ENCODE data around the gene S100A14. TPM values are rescaled to one million over a fixed set of nuclear protein-coding genes. Genes with fewer than 3 reads are reported as not detected.

Gene S100A14
- total RNA-seq, 2 donors from 2014 or later, result 13.5 to 25.0 TPM

GRCh38 chr1:153612111-153612754 is 3.9 kb downstream of the S100A14 start:
- H3K4me3 ChIP-seq, result peak overlapping the region; percentile 46 to 51
- peak; percentile 69 for DNase-seq (ENCODE audit: low spot score)
- TF ChIP-seq POLR2A (IDR thresholded peaks at IDR 0.05) (no peak), CTCF (IDR thresholded peaks at IDR 0.05) (no peak), POLR2AphosphoS5 (IDR thresholded peaks at IDR 0.05) (peak; percentile 22)
- H3K27ac ChIP-seq, result peak overlapping the region; percentile 80 to 91
- H3K36me3 ChIP-seq, result peaks cover 0 to 7% of the 10 kb centered on the region in 2 donors
- no peaks in the 10 kb centered on the region for H3K9me3 ChIP-seq
- WGBS, result 20% methylated on average over 11 of the region's 11 CpGs
- H3K4me1 ChIP-seq (replicated peaks), result peaks cover 4% of the 10 kb centered on the region
- no peaks in the 10 kb centered on the region for H3K27me3 ChIP-seq (replicated peaks; ENCODE audit: insufficient read depth)
- intact Hi-C loops (cut with DNase I), result loop anchor here (2.0 kb wide), 1 partner anchor 21 kb away; no protein-coding TSS in a partner anchor

GRCh38 chr1:153611356-153611755 is 4.8 kb downstream of the S100A14 start:
- TF ChIP-seq POLR2AphosphoS5 (IDR thresholded peaks at IDR 0.05) (no peak), POLR2A (IDR thresholded peaks at IDR 0.05) (no peak), CTCF (IDR thresholded peaks at IDR 0.05) (no peak)
- intact Hi-C loops (cut with DNase I), result no loop called here
- Histone ChIP-seq H3K4me3 (no peak overlapping the region), H3K27ac (no peak overlapping the region), H3K27me3 (replicated peaks; ENCODE audit: insufficient read depth) (no peaks in the 10 kb centered on the region), H3K4me1 (replicated peaks) (peaks cover 4% of the 10 kb centered on the region), H3K9me3 (no peaks in the 10 kb centered on the region), H3K36me3 (peaks cover 0 to 7% of the 10 kb centered on the region in 2 donors)
- DNase-seq (ENCODE audit: low spot score), result no peak
- WGBS, result 38% methylated on average over 1 of the region's 1 CpG

GRCh38 chr1:153610811-153611301 is 5.3 kb downstream of the S100A14 start:
- no peak for TF ChIP-seq POLR2A (IDR thresholded peaks at IDR 0.05)
- no peak for TF ChIP-seq CTCF (IDR thresholded peaks at IDR 0.05)
- TF ChIP-seq POLR2AphosphoS5 (IDR thresholded peaks at IDR 0.05), result no peak
- Histone ChIP-seq H3K4me3 (no peak overlapping the region), H3K4me1 (replicated peaks) (peaks cover 4% of the 10 kb centered on the region), H3K27me3 (replicated peaks; ENCODE audit: insufficient read depth) (no peaks in the 10 kb centered on the region), H3K9me3 (no peaks in the 10 kb centered on the region), H3K36me3 (peaks cover 0 to 7% of the 10 kb centered on the region in 2 donors), H3K27ac (peak overlapping the region; percentile 75 to 77)
- intact Hi-C loops (cut with DNase I), result no loop called here
- 68% methylated on average over 7 of the region's 7 CpGs for WGBS
- no peak for DNase-seq (ENCODE audit: low spot score)

- TF ChIP-seq POLR2A (IDR thresholded peaks at IDR 0.05) (no peak), CTCF (IDR thresholded peaks at IDR 0.05) (no peak), POLR2AphosphoS5 (IDR thresholded peaks at IDR 0.05) (no peak)
- H3K36me3 ChIP-seq, result peaks cover 0 to 7% of the 10 kb centered on the region in 2 donors
- H3K27ac ChIP-seq, result peak overlapping the region; percentile 75 to 77
- intact Hi-C loops (cut with DNase I), result no loop called here
- no peaks in the 10 kb centered on the region for H3K9me3 ChIP-seq
- 40% methylated on average over 4 of the region's 4 CpGs for WGBS
- no peak for DNase-seq (ENCODE audit: low spot score)
- no peaks in the 10 kb centered on the region for H3K27me3 ChIP-seq (replicated peaks; ENCODE audit: insufficient read depth)
- no peak overlapping the region for H3K4me3 ChIP-seq
- peaks cover 4% of the 10 kb centered on the region for H3K4me1 ChIP-seq (replicated peaks)
Observed at GRCh38 chr1:153610334-153610733, 5.8 kb downstream of the S100A14 start.

- no peak for DNase-seq (ENCODE audit: low spot score)
- 38% methylated on average over 6 of the region's 6 CpGs for WGBS
- Histone ChIP-seq H3K9me3 (no peaks in the 10 kb centered on the region), H3K4me3 (no peak overlapping the region), H3K27ac (peak overlapping the region; percentile 75 to 77), H3K36me3 (peaks cover 0 to 7% of the 10 kb centered on the region in 2 donors), H3K4me1 (replicated peaks) (peaks cover 4% of the 10 kb centered on the region), H3K27me3 (replicated peaks; ENCODE audit: insufficient read depth) (no peaks in the 10 kb centered on the region)
- intact Hi-C loops (cut with DNase I), result no loop called here
- TF ChIP-seq POLR2AphosphoS5 (IDR thresholded peaks at IDR 0.05) (no peak), POLR2A (IDR thresholded peaks at IDR 0.05) (no peak), CTCF (IDR thresholded peaks at IDR 0.05) (no peak)
Observed at GRCh38 chr1:153609585-153609907, 6.6 kb downstream of the S100A14 start.

Data from prostate gland (tissue), 2 donors.